H9 (cell line): ENCODE measurements around the gene BOD1L2. TPM values are rescaled to one million over a fixed set of nuclear protein-coding genes. Genes with fewer than 3 reads are reported as not detected.

ENCODE experiments used
- DNase-seq: peaks from one replicate; pipeline ENCODE4 v3.0.0-alpha.2; 2017
- H2AFZ ChIP-seq: one replicate; pipeline ENCODE4 v1.6.1; 2013; ENCODE audit warnings: mild to moderate bottlenecking, low read length, control low read depth, moderate library complexity
- H2AK5ac ChIP-seq: 2 replicates; pipeline ENCODE4 v1.6.1; 2013; ENCODE audit warnings: low read length, control low read depth, mixed read lengths; ENCODE audit not compliant: insufficient read length
- H2BK120ac ChIP-seq: one replicate; pipeline ENCODE4 v1.6.1; 2013; ENCODE audit warnings: low read depth, mild to moderate bottlenecking, low read length, control low read depth, inconsistent platforms; ENCODE audit not compliant: poor library complexity, severe bottlenecking
- H2BK12ac ChIP-seq: 2 replicates; pipeline ENCODE4 v1.6.1; 2013; ENCODE audit warnings: low read length, control low read depth, mixed read lengths, low read depth; ENCODE audit not compliant: insufficient read length
- H2BK15ac ChIP-seq: 2 replicates; pipeline ENCODE4 v1.6.1; 2013; ENCODE audit warnings: low read depth, low read length, control low read depth
- H2BK20ac ChIP-seq: one replicate; pipeline ENCODE4 v1.6.1; 2013; ENCODE audit warnings: low read depth, mild to moderate bottlenecking, low read length, control low read depth, inconsistent platforms; ENCODE audit not compliant: poor library complexity, severe bottlenecking
- H2BK5ac ChIP-seq: 2 replicates; pipeline ENCODE4 v1.6.1; 2013; ENCODE audit warnings: low read length, control low read depth, mixed read lengths; ENCODE audit not compliant: insufficient read length
- H3K14ac ChIP-seq: 2 replicates; pipeline ENCODE4 v1.6.1; 2013; ENCODE audit warnings: low read length, control low read depth; ENCODE audit not compliant: insufficient read depth
- H3K18ac ChIP-seq: 2 replicates; pipeline ENCODE4 v1.6.1; 2013; ENCODE audit warnings: low read depth, mild to moderate bottlenecking, mixed read lengths, low read length, control low read depth; ENCODE audit not compliant: insufficient read length
- H3K23ac ChIP-seq: 2 replicates; pipeline ENCODE4 v1.6.1; 2013; ENCODE audit warnings: low read length, control low read depth, mixed read lengths, low read depth; ENCODE audit not compliant: insufficient read length
- H3K23me2 ChIP-seq: 2 replicates; pipeline ENCODE4 v1.6.1; 2013; ENCODE audit warnings: low read depth, mild to moderate bottlenecking, mixed read lengths, low read length, control low read depth; ENCODE audit not compliant: insufficient read length, poor library complexity, severe bottlenecking
- H3K27ac ChIP-seq: 2 replicates; pipeline ENCODE4 v1.5.1; 2013; ENCODE audit warnings: low read length, control low read depth, mixed read lengths, low read depth; ENCODE audit not compliant: insufficient read length
- H3K27me3 ChIP-seq: 2 replicates; pipeline ENCODE4 v1.6.1; 2013; ENCODE audit warnings: low read length, control low read depth, inconsistent platforms; ENCODE audit not compliant: insufficient read depth
- H3K4ac ChIP-seq: 2 replicates; pipeline ENCODE4 v1.6.1; 2013; ENCODE audit warnings: low read depth, mild to moderate bottlenecking, control low read depth, inconsistent platforms, low read length, moderate library complexity
- H3K4me1 ChIP-seq: 2 replicates; pipeline ENCODE4 v1.6.1; 2013; ENCODE audit warnings: low read length, control low read depth, inconsistent platforms; ENCODE audit not compliant: insufficient read depth
- H3K4me2 ChIP-seq: 2 replicates; pipeline ENCODE4 v1.6.1; 2013; ENCODE audit warnings: low read length, control low read depth, mixed read lengths; ENCODE audit not compliant: insufficient read length, insufficient read depth
- H3K56ac ChIP-seq: 2 replicates; pipeline ENCODE4 v1.6.1; 2013; ENCODE audit warnings: low read depth, mild to moderate bottlenecking, mixed read lengths, low read length, control low read depth; ENCODE audit not compliant: insufficient read length
- H3K79me1 ChIP-seq: 2 replicates; pipeline ENCODE4 v1.6.1; 2013; ENCODE audit warnings: low read depth, mild to moderate bottlenecking, moderate library complexity, low read length, control low read depth, inconsistent platforms; ENCODE audit not compliant: insufficient read depth, poor library complexity, severe bottlenecking
- H3K79me2 ChIP-seq: 2 replicates; pipeline ENCODE4 v1.6.1; 2013; ENCODE audit warnings: low read length, control low read depth, inconsistent platforms; ENCODE audit not compliant: insufficient read depth
- H3K9ac ChIP-seq: 2 replicates; pipeline ENCODE4 v1.6.1; 2013; ENCODE audit warnings: low read length, control low read depth, mixed read lengths; ENCODE audit not compliant: insufficient read length; ENCODE audit errors: extremely low read depth
- H3K9me3 ChIP-seq: one replicate; pipeline ENCODE4 v1.6.1; 2013; ENCODE audit warnings: low read depth, low read length, inconsistent platforms; ENCODE audit not compliant: control insufficient read depth
- H3T11ph ChIP-seq: one replicate; pipeline ENCODE4 v1.6.1; 2013; ENCODE audit warnings: mild to moderate bottlenecking, low read length, control low read depth, inconsistent platforms
- H4K20me1 ChIP-seq: one replicate; pipeline ENCODE4 v1.6.1; 2013; ENCODE audit not compliant: control insufficient read depth, insufficient read length, insufficient read depth
- H4K5ac ChIP-seq: 2 replicates; pipeline ENCODE4 v1.6.1; 2013; ENCODE audit warnings: low read depth, mild to moderate bottlenecking, mixed read lengths, low read length, control low read depth; ENCODE audit not compliant: insufficient read length
- H4K8ac ChIP-seq: replicated peaks from 2 replicates; pipeline ENCODE4 v1.6.1; 2013; ENCODE audit warnings: low read length, control low read depth, mixed read lengths, low read depth; ENCODE audit not compliant: insufficient read length
- H4K91ac ChIP-seq: 2 replicates; pipeline ENCODE4 v1.6.1; 2013; ENCODE audit warnings: low read depth, mild to moderate bottlenecking, moderate library complexity, mixed read lengths, low read length, control low read depth; ENCODE audit not compliant: insufficient read length
- H3K27ac Mint-ChIP-seq, 3 experiments: 2 replicates in 2 of 3; 3 replicates in 1 of 3; pipeline ENCODE4 v1.8.0; 2020 to 2021; ENCODE audit warnings: mixed read lengths in 3 of 3, mild to moderate bottlenecking in 1 of 3, moderate library complexity in 1 of 3
- H3K27me3 Mint-ChIP-seq: 2 replicates; pipeline ENCODE4 v1.8.0; 2021; ENCODE audit warnings: low read depth, mild to moderate bottlenecking, moderate library complexity, mixed read lengths
- H3K36me3 Mint-ChIP-seq, 3 experiments: 2 replicates in 2 of 3; 3 replicates in 1 of 3; pipeline ENCODE4 v1.8.0; 2020 to 2021; ENCODE audit warnings: low read depth in 3 of 3, mixed read lengths in 3 of 3; ENCODE audit not compliant: insufficient read depth in 1 of 3
- H3K4me1 Mint-ChIP-seq, 2 experiments: 2 replicates each; pipeline ENCODE4 v1.8.0; 2020; ENCODE audit warnings: mixed read lengths in 2 of 2
- H3K4me3 Mint-ChIP-seq, 2 experiments: 2 replicates in 1 of 2; 3 replicates in 1 of 2; pipeline ENCODE4 v1.8.0; 2020 to 2021; ENCODE audit warnings: mild to moderate bottlenecking in 2 of 2, mixed read lengths in 2 of 2, moderate library complexity in 1 of 2
- H3K9me3 Mint-ChIP-seq, 2 experiments: 2 replicates in 1 of 2; 3 replicates in 1 of 2; pipeline ENCODE4 v1.8.0; 2020; ENCODE audit warnings: mild to moderate bottlenecking in 2 of 2, mixed read lengths in 2 of 2, moderate library complexity in 1 of 2
- WGBS: extraction: QIAGEN DNeasy Blood & Tissue Kit; methylation state at CpG from one replicate; pipeline ENCODE4 v1.1.7; 2013; ENCODE audit warnings: missing lambda C conversion rate, low lambda C conversion rate, mixed read lengths; ENCODE audit not compliant: insufficient read length; ENCODE audit errors: extremely low coverage; 5-methylcytosine and 5-hydroxymethylcytosine counted together
- total RNA-seq: library from RNA; stranded (reverse); gene quantifications from 2 replicates; pipeline ENCODE4 v1.2.1, GENCODE V29; 2021
- TF ChIP-seq, protein P1 (sequence below): fragments of 200-600 bp; sonication (generic); conservative IDR thresholded peaks from 3 replicates; pipeline ENCODE4 v1.8.0; 2021; ENCODE audit warnings: antibody characterized with exemption, mild to moderate bottlenecking

Gene BOD1L2
- total RNA-seq, 1 experiment from 2014 or later, result not detected

DNA sequence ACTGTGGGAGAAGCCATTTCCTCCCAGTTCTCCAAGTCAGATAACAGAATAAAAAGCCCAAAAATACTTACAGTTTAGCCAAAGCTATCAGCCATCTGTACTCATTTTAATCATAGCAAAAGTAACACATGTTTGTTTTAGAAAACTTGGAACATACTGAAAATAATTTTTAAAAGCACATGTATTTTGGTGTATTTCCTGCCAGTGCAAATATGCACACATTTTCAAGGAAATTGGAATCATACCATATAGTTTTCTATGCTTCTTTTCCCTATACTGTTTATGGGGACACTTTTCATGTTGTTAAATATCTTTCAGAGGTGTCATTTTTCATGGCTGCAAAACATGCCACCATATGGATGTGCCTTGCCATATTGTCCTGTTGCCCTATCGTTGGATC lies 51.2 kb downstream of the BOD1L2 start:
- Histone ChIP-seq H3K23ac (no peak overlapping the region), H3K79me1 (no peaks in the 10 kb centered on the region), H3K56ac (no peak overlapping the region), H2BK15ac (no peak overlapping the region), H4K91ac (no peak overlapping the region), H3K4me1 (no peaks in the 10 kb centered on the region), H3K27ac (no peak overlapping the region), H2BK120ac (no peak overlapping the region), H3K9ac (no peak overlapping the region), H2BK20ac (no peak overlapping the region), H4K20me1 (no peaks in the 10 kb centered on the region), H3K23me2 (no peaks in the 10 kb centered on the region), H3K14ac (no peak overlapping the region), H3K27me3 (no peaks in the 10 kb centered on the region), H3K4me2 (no peak overlapping the region), H3K4ac (no peak overlapping the region), H3K18ac (no peak overlapping the region), H3K9me3 (no peaks in the 10 kb centered on the region), H3K79me2 (no peaks in the 10 kb centered on the region), H2BK5ac (no peak overlapping the region), H4K5ac (no peak overlapping the region), H2AFZ (no peak overlapping the region), H2BK12ac (no peak overlapping the region), H2AK5ac (no peak overlapping the region), H3T11ph (no peak overlapping the region), H4K8ac (no peak overlapping the region)
- H3K4me1 Mint-ChIP-seq, result no peaks in the 10 kb centered on the region
- H3K9me3 Mint-ChIP-seq, result no peaks in the 10 kb centered on the region; a peak in 1 of 5 replicates
- H3K36me3 Mint-ChIP-seq, result no peaks in the 10 kb centered on the region; a peak in 1 of 7 replicates
- H3K4me3 Mint-ChIP-seq, result no peak overlapping the region
- WGBS, result no CpG with 5 or more reads among the region's 1 CpG
- H3K27me3 Mint-ChIP-seq, result no peaks in the 10 kb centered on the region; the same call in 1 of the 2 replicates
- TF ChIP-seq, protein P1, sequence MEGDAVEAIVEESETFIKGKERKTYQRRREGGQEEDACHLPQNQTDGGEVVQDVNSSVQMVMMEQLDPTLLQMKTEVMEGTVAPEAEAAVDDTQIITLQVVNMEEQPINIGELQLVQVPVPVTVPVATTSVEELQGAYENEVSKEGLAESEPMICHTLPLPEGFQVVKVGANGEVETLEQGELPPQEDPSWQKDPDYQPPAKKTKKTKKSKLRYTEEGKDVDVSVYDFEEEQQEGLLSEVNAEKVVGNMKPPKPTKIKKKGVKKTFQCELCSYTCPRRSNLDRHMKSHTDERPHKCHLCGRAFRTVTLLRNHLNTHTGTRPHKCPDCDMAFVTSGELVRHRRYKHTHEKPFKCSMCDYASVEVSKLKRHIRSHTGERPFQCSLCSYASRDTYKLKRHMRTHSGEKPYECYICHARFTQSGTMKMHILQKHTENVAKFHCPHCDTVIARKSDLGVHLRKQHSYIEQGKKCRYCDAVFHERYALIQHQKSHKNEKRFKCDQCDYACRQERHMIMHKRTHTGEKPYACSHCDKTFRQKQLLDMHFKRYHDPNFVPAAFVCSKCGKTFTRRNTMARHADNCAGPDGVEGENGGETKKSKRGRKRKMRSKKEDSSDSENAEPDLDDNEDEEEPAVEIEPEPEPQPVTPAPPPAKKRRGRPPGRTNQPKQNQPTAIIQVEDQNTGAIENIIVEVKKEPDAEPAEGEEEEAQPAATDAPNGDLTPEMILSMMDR, result no peak
- no peak overlapping the region for H3K27ac Mint-ChIP-seq
- no peak for DNase-seq

Other genes starting within 250 kb of the BOD1L2 start
- gene ST8SIA3, start 205.5 kb downstream of the BOD1L2 start, total RNA-seq, result 1.9 and 2.3 TPM in 2 replicates